GM12873 (cell line): Measurements from ENCODE around the gene KCNH4.

ENCODE experiments used
- TF ChIP-seq, protein P1 (sequence below): IDR thresholded peaks from 2 replicates; pipeline ENCODE4 v1.5.1; 2012; ENCODE audit warnings: low read depth, mild to moderate bottlenecking, moderate library complexity, low read length, control low read depth; ENCODE audit not compliant: insufficient read depth; ENCODE audit errors: missing control alignments

KCNH4 gene

DNA sequence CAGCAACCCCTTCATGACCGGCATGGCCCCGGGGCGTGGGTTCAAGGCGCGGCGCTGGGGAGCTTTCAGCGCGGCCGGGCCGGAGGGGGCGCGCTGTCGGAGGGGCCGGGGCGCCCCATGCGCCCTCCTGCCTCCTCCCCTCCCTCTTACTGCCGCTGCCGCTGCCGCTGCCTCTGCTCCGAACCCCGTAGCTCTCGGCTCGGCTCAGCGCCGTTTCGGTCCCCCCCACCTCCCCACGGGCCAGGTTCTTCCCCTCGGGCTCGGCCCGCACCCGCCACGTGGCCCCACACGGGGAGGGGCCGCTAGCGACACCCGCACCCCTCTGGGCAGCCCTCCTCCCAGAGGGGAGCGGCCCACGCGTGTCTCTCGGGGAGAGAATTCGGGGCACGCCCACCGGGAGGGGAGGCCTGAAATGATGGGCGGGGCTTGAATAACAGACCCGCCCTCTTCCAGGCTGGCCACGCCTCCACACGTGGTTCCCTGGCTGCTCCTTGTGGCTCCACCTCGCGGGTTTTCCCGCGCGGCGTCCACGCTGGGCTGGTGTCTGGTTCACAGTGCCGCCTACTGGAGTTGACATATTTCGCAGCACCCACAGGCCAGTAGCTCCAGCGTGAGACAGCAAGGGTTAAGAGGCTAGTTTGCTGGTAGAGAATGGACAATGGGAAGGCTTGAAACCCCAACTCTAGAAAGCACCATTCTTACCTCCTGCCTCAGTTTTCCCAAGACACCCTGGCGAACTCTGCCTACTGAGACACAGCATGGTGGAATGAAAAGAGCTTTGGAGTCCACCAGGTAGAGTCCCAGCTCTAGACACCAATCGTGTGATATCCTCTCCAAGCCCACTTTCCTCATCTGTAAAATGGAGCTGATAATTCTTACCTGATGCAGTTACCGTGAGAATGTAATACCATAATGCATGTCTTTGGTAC, at the start of gene KCNH4:
Gene KCNH4, minus strand, starts transcription at position 221 of the 929 bp plus-strand sequence. Its CDS starts 197 bp downstream, at position 24.
- TF ChIP-seq, protein P1, sequence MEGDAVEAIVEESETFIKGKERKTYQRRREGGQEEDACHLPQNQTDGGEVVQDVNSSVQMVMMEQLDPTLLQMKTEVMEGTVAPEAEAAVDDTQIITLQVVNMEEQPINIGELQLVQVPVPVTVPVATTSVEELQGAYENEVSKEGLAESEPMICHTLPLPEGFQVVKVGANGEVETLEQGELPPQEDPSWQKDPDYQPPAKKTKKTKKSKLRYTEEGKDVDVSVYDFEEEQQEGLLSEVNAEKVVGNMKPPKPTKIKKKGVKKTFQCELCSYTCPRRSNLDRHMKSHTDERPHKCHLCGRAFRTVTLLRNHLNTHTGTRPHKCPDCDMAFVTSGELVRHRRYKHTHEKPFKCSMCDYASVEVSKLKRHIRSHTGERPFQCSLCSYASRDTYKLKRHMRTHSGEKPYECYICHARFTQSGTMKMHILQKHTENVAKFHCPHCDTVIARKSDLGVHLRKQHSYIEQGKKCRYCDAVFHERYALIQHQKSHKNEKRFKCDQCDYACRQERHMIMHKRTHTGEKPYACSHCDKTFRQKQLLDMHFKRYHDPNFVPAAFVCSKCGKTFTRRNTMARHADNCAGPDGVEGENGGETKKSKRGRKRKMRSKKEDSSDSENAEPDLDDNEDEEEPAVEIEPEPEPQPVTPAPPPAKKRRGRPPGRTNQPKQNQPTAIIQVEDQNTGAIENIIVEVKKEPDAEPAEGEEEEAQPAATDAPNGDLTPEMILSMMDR: peak; percentile 84

DNA sequence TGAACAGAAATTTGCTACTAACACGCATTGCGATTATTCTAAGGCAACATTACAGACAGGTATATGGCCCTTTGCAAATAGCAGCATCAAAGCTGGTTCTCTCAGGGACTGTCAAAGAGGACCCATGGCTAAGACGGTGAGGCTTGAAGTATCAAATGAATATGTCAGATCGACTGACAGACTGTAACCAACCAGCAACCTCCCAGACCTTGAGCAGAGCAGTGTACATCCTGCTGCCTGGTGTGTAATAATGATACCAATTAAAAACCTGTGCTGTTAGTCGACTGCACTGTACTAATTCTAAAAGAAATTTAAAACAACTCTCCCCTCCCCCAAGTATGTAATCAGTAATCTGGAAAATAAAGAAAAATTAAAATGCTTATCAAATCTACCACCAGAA, 49.3 kb upstream of the KCNH4 start:
- TF ChIP-seq, protein P1: no peak

DNA sequence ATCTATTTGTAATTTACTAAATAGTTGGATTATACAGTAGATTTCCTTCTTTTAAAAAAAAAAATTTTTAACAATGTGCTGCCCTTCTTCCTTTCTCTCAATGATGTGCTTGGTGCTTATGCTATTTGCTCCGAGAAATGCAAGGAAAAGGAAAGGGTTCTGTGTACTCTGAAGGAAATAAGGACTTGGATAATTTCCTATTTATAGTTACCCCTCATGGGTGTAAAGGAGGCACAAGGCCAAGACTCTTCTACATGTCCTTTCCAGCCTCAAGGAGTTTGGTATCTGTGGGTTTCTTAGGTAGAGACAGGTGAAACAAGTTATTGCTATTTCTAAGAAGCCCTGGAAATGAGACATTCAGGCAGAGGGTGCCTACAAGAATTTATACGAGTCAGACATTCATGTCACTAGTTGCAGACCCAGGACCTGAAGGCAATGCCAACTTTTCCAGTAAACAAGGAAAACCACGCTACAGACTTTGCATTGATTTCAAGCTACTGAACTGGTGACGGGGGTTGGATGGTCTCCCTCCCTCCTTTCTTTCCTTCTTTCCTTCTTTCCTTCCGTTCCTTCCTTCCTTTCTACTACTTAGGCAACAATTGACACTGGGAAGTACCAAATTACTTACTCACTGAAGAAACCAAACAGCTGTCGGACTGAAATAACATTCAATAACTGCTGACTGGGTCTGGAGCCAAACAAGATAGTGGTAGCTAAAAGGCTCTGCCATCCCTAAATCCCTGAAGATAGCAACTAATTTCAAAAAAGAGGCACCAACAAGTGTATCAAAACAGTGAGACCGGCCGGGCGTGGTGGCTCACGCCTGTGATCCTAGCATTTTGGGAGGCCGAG, 47.1 kb upstream of the KCNH4 start:
- TF ChIP-seq, protein P1: no peak

DNA sequence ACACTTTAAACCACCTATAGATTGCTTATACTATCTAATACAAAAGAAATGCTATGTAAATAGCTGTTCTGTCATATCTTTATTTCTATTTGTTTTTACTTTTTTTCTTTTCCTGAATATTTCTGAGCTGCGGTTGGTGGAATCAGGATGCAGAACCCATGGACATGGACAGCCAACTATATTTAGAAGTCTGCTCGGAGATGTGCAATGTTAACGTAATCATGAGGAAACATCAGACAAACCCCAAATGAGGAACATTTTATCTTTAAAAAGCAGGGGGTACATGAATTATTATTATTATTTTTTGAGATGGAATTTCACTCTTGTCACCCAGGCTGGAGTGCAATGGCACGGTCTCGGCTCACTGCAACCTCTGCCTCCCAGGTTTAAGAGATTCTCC, 44.7 kb upstream of the KCNH4 start:
- TF ChIP-seq, protein P1: no peak

DNA sequence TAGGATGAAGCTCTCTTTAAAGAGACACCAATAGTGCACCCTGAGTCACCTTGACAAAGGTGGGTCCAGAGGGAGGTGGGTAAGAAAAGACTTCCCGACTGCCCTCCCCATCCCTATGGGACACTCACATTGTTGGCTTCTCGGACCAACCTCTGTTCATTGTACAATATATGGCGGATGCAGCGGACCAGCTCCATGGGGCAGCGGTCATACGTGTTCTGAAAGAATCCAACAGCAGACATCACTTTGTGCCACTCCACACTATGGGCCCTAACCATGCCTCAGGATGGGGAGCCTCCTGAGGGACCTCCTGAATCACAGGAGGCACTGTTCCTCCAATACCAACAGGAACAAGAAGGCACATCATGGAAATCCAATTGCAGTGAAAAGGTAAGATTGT, 43.7 kb upstream of the KCNH4 start:
- TF ChIP-seq, protein P1: no peak

DNA sequence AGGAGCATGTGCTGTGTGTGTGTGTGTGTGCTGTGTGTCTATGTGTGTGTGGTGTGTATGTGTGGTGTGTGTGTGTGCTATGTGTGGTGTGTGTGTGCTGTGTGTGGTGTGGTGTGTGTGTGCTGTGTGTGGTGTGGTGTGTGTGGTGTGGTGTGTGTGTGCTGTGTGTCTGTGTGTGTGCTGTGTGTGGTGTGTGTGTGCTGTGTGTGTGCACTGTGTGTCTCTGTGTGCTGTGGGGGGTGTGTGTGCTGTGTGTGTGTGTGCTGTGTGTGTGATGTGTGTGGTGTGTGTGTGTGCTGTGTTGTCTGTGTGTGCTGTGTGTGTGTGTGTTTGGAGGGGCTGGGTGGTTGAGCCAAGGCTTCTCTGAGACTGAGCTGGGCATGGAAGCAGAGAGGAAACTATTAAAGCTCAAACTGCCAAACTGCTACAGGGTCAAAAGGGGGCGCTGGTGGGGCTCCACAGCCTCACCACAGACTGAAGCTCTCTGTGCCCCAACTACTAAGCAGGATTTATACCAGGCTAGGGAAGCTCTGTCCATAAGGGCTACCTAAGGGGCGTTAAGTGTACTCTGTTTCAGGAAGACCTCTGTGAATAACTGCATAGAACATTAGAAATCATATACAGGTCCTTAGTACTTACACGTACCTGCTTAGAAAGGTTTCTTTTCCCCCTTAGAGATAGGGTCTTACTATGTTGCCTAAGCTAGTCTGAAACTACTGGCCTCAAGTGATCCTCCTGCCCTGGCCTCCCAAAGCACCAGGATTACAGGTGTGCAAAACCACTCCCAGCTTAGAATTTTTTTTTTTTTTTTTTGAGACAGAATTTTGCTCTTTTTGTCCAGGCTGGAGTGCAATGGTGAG, 41.2 kb upstream of the KCNH4 start:
- TF ChIP-seq, protein P1: peak; percentile 83

DNA sequence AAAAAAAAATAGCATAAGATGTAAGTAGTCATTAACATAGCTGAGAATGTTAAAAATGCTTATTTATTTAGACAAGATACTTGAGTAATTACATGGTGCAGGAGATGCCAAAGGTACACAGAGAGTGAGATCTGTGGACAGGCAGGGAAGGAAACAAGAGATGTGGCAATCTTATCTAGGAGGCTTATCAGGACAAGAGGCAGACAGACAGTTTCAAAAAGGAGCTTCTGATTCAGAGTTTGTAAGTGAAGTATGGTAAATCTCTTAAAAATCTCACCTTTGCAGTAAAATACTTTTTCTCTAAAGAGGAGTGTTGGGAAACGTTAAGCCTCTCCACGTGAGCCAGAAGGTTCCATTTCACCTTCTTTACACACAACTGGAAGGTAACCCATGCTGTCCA, 33.2 kb upstream of the KCNH4 start:
- TF ChIP-seq, protein P1: no peak
